Cardiac fibroblast (primary cell): ENCODE data around the gene CLCN6.

Experiments
- DNase-seq, 2 donors: peaks; one replicate each; pipeline versions ENCODE4 v3.0.0 to v3.0.0-alpha.2; 2010; ENCODE audit warnings: low read depth in 2 of 2
- H3K4me3 ChIP-seq, 2 donors: replicated peaks in 1 of 2; 1 replicate in 1 of 2; 2 replicates in 1 of 2; pipeline ENCODE4 v1.5.1; 2011; ENCODE audit warnings: low read depth in 2 of 2, low read length in 2 of 2, mild to moderate bottlenecking in 2 of 2, moderate library complexity in 1 of 2
- CTCF ChIP-seq: IDR thresholded peaks from one replicate; pipeline ENCODE4 v1.5.1; 2011; ENCODE audit warnings: low read depth, mild to moderate bottlenecking, low read length, inconsistent platforms

The CLCN6 gene

GRCh38 chr1:11835441-11836225 lies 29.6 kb downstream of the CLCN6 start:
- no peak for TF ChIP-seq CTCF
- no peak overlapping the region for H3K4me3 ChIP-seq
- no peak for DNase-seq

- no peak for DNase-seq
- TF ChIP-seq CTCF, result no peak
- H3K4me3 ChIP-seq, result no peak overlapping the region
These were observed 31.2 kb downstream of the CLCN6 start for GRCh38 chr1:11836955-11837766.

- H3K4me3 ChIP-seq, result no peak overlapping the region
- DNase-seq, result no peak
These were observed 31.9 kb downstream of the CLCN6 start for GRCh38 chr1:11837767-11838348.

GRCh38 chr1:11838349-11839272 lies 32.6 kb downstream of the CLCN6 start:
- no peak overlapping the region for H3K4me3 ChIP-seq
- DNase-seq, result peak; percentile 63 to 69
- TF ChIP-seq CTCF, result peak; percentile 98

More at GRCh38 chr1:11837767-11838348, 31.9 kb downstream of the CLCN6 start:
- no peak for TF ChIP-seq CTCF

- H3K4me3 ChIP-seq, result no peak overlapping the region
- TF ChIP-seq CTCF, result no peak
These were observed 34.0 kb downstream of the CLCN6 start for GRCh38 chr1:11839727-11840705.

More at GRCh38 chr1:11839727-11840705, 34.0 kb downstream of the CLCN6 start:
- DNase-seq, result peak in 1 of 2 donors; percentile 13
